AG09319 (cell line): ENCODE measurements around the gene WDR62.
A peak's percentile ranks its signal among the peaks of the same experiment; 100 is the strongest.

Source experiments
- DNase-seq: peaks from one replicate; pipeline ENCODE4 v3.0.0-alpha.2; 2010; ENCODE audit warnings: low read depth; ENCODE audit errors: extremely low read depth
- CTCF ChIP-seq: IDR thresholded peaks from 2 replicates; pipeline ENCODE4 v1.5.1; 2011; ENCODE audit warnings: low read depth, mild to moderate bottlenecking, inconsistent platforms, low read length, moderate library complexity

The WDR62 gene

GRCh38 chr19:36114721-36115452, 60.2 kb downstream of the WDR62 start, which contains the start of gene POLR2I:
Gene POLR2I (minus strand): TSS chr19:36114875. CDS start chr19:36114856, 19 bp downstream.
- DNase-seq = peak; percentile 100
- TF ChIP-seq CTCF = no peak

- TF ChIP-seq CTCF = no peak
- DNase-seq = no peak
Measured at GRCh38 chr19:36115453-36116343, 61.0 kb downstream of the WDR62 start, which contains the start of gene TBCB. Gene TBCB (plus strand): TSS chr19:36115468. CDS start chr19:36115561, 93 bp downstream.

GRCh38 chr19:36116344-36116637, 61.6 kb downstream of the WDR62 start:
- DNase-seq = no peak
- TF ChIP-seq CTCF = no peak

DNA sequence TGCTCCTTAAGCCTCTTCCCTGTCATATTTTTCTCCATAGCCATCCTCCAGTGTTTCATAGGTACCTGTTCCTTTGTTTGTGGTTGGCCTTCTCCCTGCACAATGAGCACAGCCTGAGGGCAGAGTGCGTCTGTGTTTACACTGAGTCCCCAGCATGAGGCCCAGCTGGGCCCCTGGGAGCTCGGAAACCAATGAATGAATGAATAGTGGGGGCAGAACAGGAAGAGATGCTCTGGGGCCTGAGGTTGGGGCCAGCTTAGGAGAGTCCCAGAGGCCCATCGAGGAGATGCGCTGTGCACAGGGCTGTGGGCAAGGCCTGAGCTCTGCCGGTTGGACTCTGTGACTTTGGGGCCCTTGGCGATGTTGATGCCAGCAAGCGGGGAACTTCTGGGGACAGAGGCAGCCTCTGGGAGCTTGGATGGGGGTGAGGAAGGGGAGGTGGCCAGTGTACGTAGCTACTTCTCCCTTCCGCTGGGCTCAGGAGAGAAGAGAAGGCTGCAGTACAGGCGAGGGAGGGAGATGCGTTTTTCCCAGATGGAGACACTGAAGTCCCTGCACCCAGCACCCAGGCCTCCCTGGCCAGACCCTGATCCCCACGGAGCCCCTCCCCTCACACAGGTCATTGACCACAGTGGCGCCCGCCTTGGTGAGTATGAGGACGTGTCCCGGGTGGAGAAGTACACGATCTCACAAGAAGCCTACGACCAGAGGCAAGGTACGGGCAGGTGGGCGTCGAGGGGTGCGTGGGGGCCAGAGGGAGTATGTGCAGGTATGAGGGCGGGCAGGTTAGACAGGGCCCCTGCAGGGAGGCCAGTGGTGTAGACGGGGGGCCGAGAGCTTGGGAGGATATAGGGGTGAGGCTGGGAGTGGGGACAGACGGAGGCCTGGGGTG, 65.6 kb downstream of the WDR62 start:
- no peak for TF ChIP-seq CTCF
- DNase-seq = no peak

DNA sequence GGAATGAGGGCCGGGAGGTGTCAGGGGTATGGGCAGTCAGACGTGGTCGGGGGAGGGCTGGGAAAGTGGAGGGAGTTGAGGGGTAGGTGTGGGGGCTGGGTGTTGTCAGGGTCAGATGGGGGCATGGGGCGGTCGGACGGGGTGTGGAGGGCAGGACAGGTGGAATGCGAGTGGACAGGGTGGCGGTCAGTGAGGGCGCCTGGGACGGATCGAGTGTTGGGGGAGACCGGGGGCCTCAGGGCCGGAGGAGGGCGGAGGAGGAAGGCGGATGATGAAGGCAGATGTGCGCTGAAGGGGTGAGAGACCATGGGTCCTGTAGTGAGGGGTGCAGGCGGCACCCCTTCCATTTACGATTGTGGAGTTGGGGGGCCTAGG, 66.3 kb downstream of the WDR62 start:
- no peak for DNase-seq
- TF ChIP-seq CTCF = no peak

- DNase-seq = no peak
- TF ChIP-seq CTCF = no peak
Measured at GRCh38 chr19:36121486-36122124, 66.9 kb downstream of the WDR62 start.
